Measurements from ENCODE around the gene SFRP5.

The SFRP5 gene

GRCh38 chr10:97784200-97784810 lies 12.5 kb upstream of the SFRP5 start:
- H3K27me3 ChIP-seq (ENCODE audit: control insufficient read depth, insufficient read depth, low read length) = peaks cover 52% of the 10 kb centered on the region
- H3K4me1 ChIP-seq (ENCODE audit: control insufficient read depth, insufficient read depth, low read length) = peaks cover 8% of the 10 kb centered on the region
- no peak overlapping the region for H3K9ac ChIP-seq (ENCODE audit: low read depth, low read length)
- H3K4me2 ChIP-seq (ENCODE audit: low read length) = no peak overlapping the region
- no peaks in the 10 kb centered on the region for H3K9me3 ChIP-seq (replicated peaks; ENCODE audit: low read length)
- no peak overlapping the region for H3K4me3 ChIP-seq (ENCODE audit: low read length)
- no peaks in the 10 kb centered on the region for H3K36me3 ChIP-seq (ENCODE audit: insufficient read depth, low read length)

- Histone ChIP-seq H3K4me2 (ENCODE audit: low read length) (no peak overlapping the region), H3K4me3 (ENCODE audit: low read length) (no peak overlapping the region), H3K9me3 (replicated peaks; ENCODE audit: low read length) (no peaks in the 10 kb centered on the region), H3K9ac (ENCODE audit: low read depth, low read length) (no peak overlapping the region), H3K4me1 (ENCODE audit: control insufficient read depth, insufficient read depth, low read length) (peaks cover 8% of the 10 kb centered on the region), H3K36me3 (ENCODE audit: insufficient read depth, low read length) (no peaks in the 10 kb centered on the region), H3K27me3 (ENCODE audit: control insufficient read depth, insufficient read depth, low read length) (peaks cover 44% of the 10 kb centered on the region)
Observed at GRCh38 chr10:97782455-97783228, 10.8 kb upstream of the SFRP5 start.

GRCh38 chr10:97781618-97782331 lies 10.0 kb upstream of the SFRP5 start:
- Histone ChIP-seq H3K9ac (ENCODE audit: low read depth, low read length) (no peak overlapping the region), H3K4me3 (ENCODE audit: low read length) (no peak overlapping the region)

GRCh38 chr10:97780841-97781617 lies 9.2 kb upstream of the SFRP5 start:
- Histone ChIP-seq H3K4me3 (ENCODE audit: low read length) (no peak overlapping the region), H3K4me1 (ENCODE audit: control insufficient read depth, insufficient read depth, low read length) (peaks cover 8% of the 10 kb centered on the region), H3K36me3 (ENCODE audit: insufficient read depth, low read length) (no peaks in the 10 kb centered on the region), H3K27me3 (ENCODE audit: control insufficient read depth, insufficient read depth, low read length) (peaks cover 35% of the 10 kb centered on the region), H3K4me2 (ENCODE audit: low read length) (no peak overlapping the region), H3K9me3 (replicated peaks; ENCODE audit: low read length) (no peaks in the 10 kb centered on the region), H3K9ac (ENCODE audit: low read depth, low read length) (no peak overlapping the region)

More at GRCh38 chr10:97781618-97782331, 10.0 kb upstream of the SFRP5 start:
- Histone ChIP-seq H3K4me1 (ENCODE audit: control insufficient read depth, insufficient read depth, low read length) (peaks cover 8% of the 10 kb centered on the region), H3K36me3 (ENCODE audit: insufficient read depth, low read length) (no peaks in the 10 kb centered on the region), H3K4me2 (ENCODE audit: low read length) (no peak overlapping the region), H3K27me3 (ENCODE audit: control insufficient read depth, insufficient read depth, low read length) (peaks cover 41% of the 10 kb centered on the region), H3K9me3 (replicated peaks; ENCODE audit: low read length) (no peaks in the 10 kb centered on the region)

GRCh38 chr10:97779975-97780374 lies 8.2 kb upstream of the SFRP5 start:
- Histone ChIP-seq H3K9me3 (replicated peaks; ENCODE audit: low read length) (no peaks in the 10 kb centered on the region), H3K9ac (ENCODE audit: low read depth, low read length) (no peak overlapping the region), H3K4me3 (ENCODE audit: low read length) (no peak overlapping the region), H3K4me2 (ENCODE audit: low read length) (no peak overlapping the region), H3K36me3 (ENCODE audit: insufficient read depth, low read length) (no peaks in the 10 kb centered on the region), H3K27me3 (ENCODE audit: control insufficient read depth, insufficient read depth, low read length) (peaks cover 41% of the 10 kb centered on the region), H3K4me1 (ENCODE audit: control insufficient read depth, insufficient read depth, low read length) (peaks cover 8% of the 10 kb centered on the region)

GRCh38 chr10:97779492-97779891 lies 7.7 kb upstream of the SFRP5 start:
- no peak overlapping the region for H3K4me2 ChIP-seq (ENCODE audit: low read length)
- H3K4me3 ChIP-seq (ENCODE audit: low read length) = no peak overlapping the region
- H3K4me1 ChIP-seq (ENCODE audit: control insufficient read depth, insufficient read depth, low read length) = peaks cover 8% of the 10 kb centered on the region
- no peak overlapping the region for H3K9ac ChIP-seq (ENCODE audit: low read depth, low read length)
- no peaks in the 10 kb centered on the region for H3K36me3 ChIP-seq (ENCODE audit: insufficient read depth, low read length)
- no peaks in the 10 kb centered on the region for H3K9me3 ChIP-seq (replicated peaks; ENCODE audit: low read length)
- H3K27me3 ChIP-seq (ENCODE audit: control insufficient read depth, insufficient read depth, low read length) = peaks cover 44% of the 10 kb centered on the region

GRCh38 chr10:97778452-97779302 lies 6.9 kb upstream of the SFRP5 start:
- Histone ChIP-seq H3K9ac (ENCODE audit: low read depth, low read length) (no peak overlapping the region), H3K4me1 (ENCODE audit: control insufficient read depth, insufficient read depth, low read length) (peaks cover 8% of the 10 kb centered on the region), H3K27me3 (ENCODE audit: control insufficient read depth, insufficient read depth, low read length) (peaks cover 41% of the 10 kb centered on the region), H3K4me3 (ENCODE audit: low read length) (no peak overlapping the region), H3K9me3 (replicated peaks; ENCODE audit: low read length) (no peaks in the 10 kb centered on the region), H3K4me2 (ENCODE audit: low read length) (no peak overlapping the region), H3K36me3 (ENCODE audit: insufficient read depth, low read length) (no peaks in the 10 kb centered on the region)

GRCh38 chr10:97777143-97777542 lies 5.3 kb upstream of the SFRP5 start:
- H3K36me3 ChIP-seq (ENCODE audit: insufficient read depth, low read length) = no peaks in the 10 kb centered on the region
- H3K9me3 ChIP-seq (replicated peaks; ENCODE audit: low read length) = no peaks in the 10 kb centered on the region
- no peak overlapping the region for H3K9ac ChIP-seq (ENCODE audit: low read depth, low read length)
- peaks cover 51% of the 10 kb centered on the region for H3K27me3 ChIP-seq (ENCODE audit: control insufficient read depth, insufficient read depth, low read length)
- no peak overlapping the region for H3K4me3 ChIP-seq (ENCODE audit: low read length)
- H3K4me2 ChIP-seq (ENCODE audit: low read length) = no peak overlapping the region
- H3K4me1 ChIP-seq (ENCODE audit: control insufficient read depth, insufficient read depth, low read length) = peaks cover 8% of the 10 kb centered on the region

- H3K9ac ChIP-seq (ENCODE audit: low read depth, low read length) = no peak overlapping the region
- no peak overlapping the region for H3K4me3 ChIP-seq (ENCODE audit: low read length)
- H3K36me3 ChIP-seq (ENCODE audit: insufficient read depth, low read length) = no peaks in the 10 kb centered on the region
- H3K4me1 ChIP-seq (ENCODE audit: control insufficient read depth, insufficient read depth, low read length) = no peaks in the 10 kb centered on the region
- H3K9me3 ChIP-seq (replicated peaks; ENCODE audit: low read length) = no peaks in the 10 kb centered on the region
- H3K27me3 ChIP-seq (ENCODE audit: control insufficient read depth, insufficient read depth, low read length) = peaks cover 57% of the 10 kb centered on the region
- H3K4me2 ChIP-seq (ENCODE audit: low read length) = no peak overlapping the region
Observed at GRCh38 chr10:97774811-97775294, 3.1 kb upstream of the SFRP5 start.

GRCh38 chr10:97773096-97773495 lies 1.3 kb upstream of the SFRP5 start:
- Histone ChIP-seq H3K4me2 (ENCODE audit: low read length) (no peak overlapping the region), H3K4me3 (ENCODE audit: low read length) (no peak overlapping the region), H3K9me3 (replicated peaks; ENCODE audit: low read length) (no peaks in the 10 kb centered on the region), H3K9ac (ENCODE audit: low read depth, low read length) (no peak overlapping the region), H3K4me1 (ENCODE audit: control insufficient read depth, insufficient read depth, low read length) (no peaks in the 10 kb centered on the region), H3K36me3 (ENCODE audit: insufficient read depth, low read length) (no peaks in the 10 kb centered on the region), H3K27me3 (ENCODE audit: control insufficient read depth, insufficient read depth, low read length) (peaks cover 63% of the 10 kb centered on the region)
